ENCODE data around the gene HMGN4.

Gene HMGN4

DNA sequence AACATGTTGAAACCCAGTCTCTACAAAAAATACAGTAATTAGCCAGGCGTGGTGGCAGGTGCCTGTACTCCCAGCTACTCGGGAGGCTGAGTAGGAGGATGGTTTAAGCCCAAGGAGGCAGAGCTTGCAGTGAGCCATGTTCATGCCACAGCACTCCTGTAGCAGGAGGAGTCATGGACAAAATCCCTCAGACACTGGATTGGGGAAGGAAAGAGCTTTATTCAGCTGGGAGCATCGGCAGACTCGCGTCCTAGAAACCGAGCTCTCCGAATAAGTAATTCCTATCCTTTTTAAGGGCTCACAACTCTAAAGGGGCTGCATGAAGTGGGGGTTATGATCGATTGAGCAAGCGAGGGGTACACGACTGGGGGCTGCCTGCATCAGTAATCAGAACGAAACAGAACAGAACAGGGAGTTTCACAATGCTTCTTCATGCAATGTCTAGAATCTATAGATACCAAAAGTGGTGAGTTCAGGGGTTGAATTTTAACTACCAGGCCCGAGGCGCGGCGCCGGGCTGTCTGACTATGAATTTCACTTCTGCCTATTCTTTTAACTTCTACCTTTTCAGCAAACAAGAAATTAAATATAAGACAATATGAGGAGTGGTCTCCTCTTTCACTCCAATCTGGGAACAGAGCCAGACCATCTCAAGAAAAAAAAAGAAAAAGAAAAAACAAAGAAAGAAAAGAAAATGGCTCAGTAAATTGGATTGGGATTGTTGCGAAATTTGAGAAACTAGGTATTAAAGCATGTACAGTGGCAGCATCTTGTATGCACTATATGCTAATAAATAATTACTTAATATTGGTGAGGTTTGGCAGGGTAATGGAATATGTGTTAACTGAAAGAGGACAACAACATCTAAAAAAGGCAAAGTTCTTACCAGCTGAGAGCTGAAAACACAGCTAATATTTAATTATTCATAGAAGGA lies 23.6 kb downstream of the HMGN4 start:
- H3K4me2 ChIP-seq (ENCODE audit: low read length): no peak overlapping the region
- H2BK120ac ChIP-seq (ENCODE audit: insufficient read depth, low read length, poor library complexity): no peak overlapping the region
- no peak overlapping the region for H3K9ac ChIP-seq (ENCODE audit: low read length)
- no peak for DNase-seq
- no peaks in the 10 kb centered on the region for H3K27me3 ChIP-seq (ENCODE audit: insufficient read depth, low read length)
- no peaks in the 10 kb centered on the region for H3K4me1 ChIP-seq (ENCODE audit: control insufficient read depth in 1 of 2, insufficient read depth in 2 of 2, low read length in 2 of 2)
- no peak overlapping the region for H3K4me3 ChIP-seq (ENCODE audit: low read depth, low read length)
- no peak overlapping the region for H3K23ac ChIP-seq (ENCODE audit: low read length)
- WGBS (ENCODE audit: extremely low coverage, insufficient coverage, insufficient read length): no CpG with 5 or more reads among the region's 17 CpGs
- H3K36me3 ChIP-seq (ENCODE audit: control insufficient read depth in 1 of 2, insufficient read depth in 2 of 2, low read length in 2 of 2): no peaks in the 10 kb centered on the region
- H3K79me1 ChIP-seq (ENCODE audit: low read length): no peaks in the 10 kb centered on the region
- no peak overlapping the region for H2BK5ac ChIP-seq (ENCODE audit: low read depth, low read length, poor library complexity)
- H4K8ac ChIP-seq (ENCODE audit: low read depth, low read length): no peak overlapping the region
- H3K4ac ChIP-seq (ENCODE audit: low read depth, low read length): no peak overlapping the region
- no peak overlapping the region for H2BK12ac ChIP-seq (ENCODE audit: low read length)
- no peak overlapping the region for H4K12ac ChIP-seq (ENCODE audit: low read depth, low read length)
- no peak overlapping the region for H3K27ac ChIP-seq (ENCODE audit: low read depth, low read length)
- H3K18ac ChIP-seq (ENCODE audit: low read length): no peak overlapping the region
- H3K79me2 ChIP-seq (ENCODE audit: control insufficient read depth, insufficient read depth, low read length, poor library complexity): no peaks in the 10 kb centered on the region
- peaks cover 5% of the 10 kb centered on the region for H3K9me3 ChIP-seq (ENCODE audit: insufficient read depth, low read depth, low read length)
- H2AFZ ChIP-seq (ENCODE audit: insufficient read depth, low read length, poor library complexity): no peak overlapping the region
- no peak overlapping the region for H3K14ac ChIP-seq (ENCODE audit: low read length)
- H2AK5ac ChIP-seq (ENCODE audit: low read length): no peak overlapping the region
- H4K91ac ChIP-seq (ENCODE audit: low read depth, low read length): no peak overlapping the region

- Histone ChIP-seq H2BK5ac (ENCODE audit: low read depth, low read length, poor library complexity) (no peak overlapping the region), H3K23ac (ENCODE audit: low read length) (no peak overlapping the region), H3K79me1 (ENCODE audit: low read length) (no peaks in the 10 kb centered on the region), H4K8ac (ENCODE audit: low read depth, low read length) (no peak overlapping the region), H3K4me3 (ENCODE audit: low read depth, low read length) (no peak overlapping the region), H3K36me3 (ENCODE audit: control insufficient read depth in 1 of 2, insufficient read depth in 2 of 2, low read length in 2 of 2) (no peaks in the 10 kb centered on the region), H2AK5ac (ENCODE audit: low read length) (no peak overlapping the region), H3K4me1 (ENCODE audit: control insufficient read depth in 1 of 2, insufficient read depth in 2 of 2, low read length in 2 of 2) (no peaks in the 10 kb centered on the region), H3K9me3 (ENCODE audit: insufficient read depth, low read depth, low read length) (peaks cover 5% of the 10 kb centered on the region), H2BK120ac (ENCODE audit: insufficient read depth, low read length, poor library complexity) (no peak overlapping the region), H3K4ac (ENCODE audit: low read depth, low read length) (no peak overlapping the region), H4K12ac (ENCODE audit: low read depth, low read length) (no peak overlapping the region), H3K27ac (ENCODE audit: low read depth, low read length) (no peak overlapping the region), H3K79me2 (ENCODE audit: control insufficient read depth, insufficient read depth, low read length, poor library complexity) (no peaks in the 10 kb centered on the region), H3K9ac (ENCODE audit: low read length) (no peak overlapping the region), H4K91ac (ENCODE audit: low read depth, low read length) (no peak overlapping the region), H3K14ac (ENCODE audit: low read length) (no peak overlapping the region), H3K27me3 (ENCODE audit: insufficient read depth, low read length) (no peaks in the 10 kb centered on the region), H3K18ac (ENCODE audit: low read length) (no peak overlapping the region), H2BK12ac (ENCODE audit: low read length) (no peak overlapping the region), H2AFZ (ENCODE audit: insufficient read depth, low read length, poor library complexity) (no peak overlapping the region), H3K4me2 (ENCODE audit: low read length) (no peak overlapping the region)
- DNase-seq: no peak
- WGBS (ENCODE audit: extremely low coverage, insufficient coverage, insufficient read length): no CpG with 5 or more reads among the region's 6 CpGs
Observed at GRCh38 chr6:26563488-26563887, 25.3 kb downstream of the HMGN4 start.

GRCh38 chr6:26568601-26569432 lies 30.7 kb downstream of the HMGN4 start:
- Histone ChIP-seq H3K4ac (ENCODE audit: low read depth, low read length) (no peak overlapping the region), H4K91ac (ENCODE audit: low read depth, low read length) (no peak overlapping the region), H4K12ac (ENCODE audit: low read depth, low read length) (no peak overlapping the region), H3K23ac (ENCODE audit: low read length) (no peak overlapping the region), H3K4me1 (ENCODE audit: control insufficient read depth in 1 of 2, insufficient read depth in 2 of 2, low read length in 2 of 2) (peaks cover 0 to 2% of the 10 kb centered on the region in 2 experiments), H3K27ac (ENCODE audit: low read depth, low read length) (no peak overlapping the region), H3K4me2 (ENCODE audit: low read length) (peak overlapping the region; percentile 72), H3K9me3 (ENCODE audit: insufficient read depth, low read depth, low read length) (peaks cover 2% of the 10 kb centered on the region), H4K8ac (ENCODE audit: low read depth, low read length) (no peak overlapping the region), H2AK5ac (ENCODE audit: low read length) (no peak overlapping the region), H3K18ac (ENCODE audit: low read length) (no peak overlapping the region), H2BK5ac (ENCODE audit: low read depth, low read length, poor library complexity) (no peak overlapping the region), H3K27me3 (ENCODE audit: insufficient read depth, low read length) (no peaks in the 10 kb centered on the region), H3K79me1 (ENCODE audit: low read length) (no peaks in the 10 kb centered on the region), H3K9ac (ENCODE audit: low read length) (no peak overlapping the region), H3K79me2 (ENCODE audit: control insufficient read depth, insufficient read depth, low read length, poor library complexity) (no peaks in the 10 kb centered on the region), H3K14ac (ENCODE audit: low read length) (no peak overlapping the region), H2BK12ac (ENCODE audit: low read length) (no peak overlapping the region), H2BK120ac (ENCODE audit: insufficient read depth, low read length, poor library complexity) (no peak overlapping the region), H3K4me3 (ENCODE audit: low read depth, low read length) (peak overlapping the region; percentile 69), H3K36me3 (ENCODE audit: control insufficient read depth in 1 of 2, insufficient read depth in 2 of 2, low read length in 2 of 2) (no peaks in the 10 kb centered on the region), H2AFZ (ENCODE audit: insufficient read depth, low read length, poor library complexity) (peak overlapping the region; percentile 56)
- DNase-seq: peak; percentile 96 to 100
- WGBS (ENCODE audit: extremely low coverage, insufficient coverage, insufficient read length): no CpG with 5 or more reads among the region's 34 CpGs

DNA sequence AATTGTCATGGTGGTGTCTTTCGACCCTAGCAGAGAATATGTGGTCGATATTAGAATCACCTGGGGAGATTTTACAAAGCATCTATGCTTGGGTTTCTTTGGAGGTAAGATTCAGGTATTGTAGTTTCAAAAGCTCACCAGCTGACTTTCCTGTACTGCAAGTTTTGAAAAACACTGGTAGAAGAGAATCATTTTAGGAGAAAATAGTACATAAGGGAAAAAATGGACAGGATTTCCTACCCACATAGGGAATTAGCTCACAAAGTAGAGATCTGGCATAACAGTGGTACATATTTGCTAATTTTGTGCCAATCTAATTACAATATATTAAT lies 31.2 kb downstream of the HMGN4 start:
- H4K12ac ChIP-seq (ENCODE audit: low read depth, low read length): no peak overlapping the region
- peak overlapping the region; percentile 72 for H3K4me2 ChIP-seq (ENCODE audit: low read length)
- H3K4ac ChIP-seq (ENCODE audit: low read depth, low read length): no peak overlapping the region
- no peak overlapping the region for H4K91ac ChIP-seq (ENCODE audit: low read depth, low read length)
- DNase-seq: peak; percentile 30 to 77
- no peak overlapping the region for H2BK5ac ChIP-seq (ENCODE audit: low read depth, low read length, poor library complexity)
- peaks cover 2% of the 10 kb centered on the region for H3K9me3 ChIP-seq (ENCODE audit: insufficient read depth, low read depth, low read length)
- H2BK120ac ChIP-seq (ENCODE audit: insufficient read depth, low read length, poor library complexity): no peak overlapping the region
- H3K79me2 ChIP-seq (ENCODE audit: control insufficient read depth, insufficient read depth, low read length, poor library complexity): no peaks in the 10 kb centered on the region
- H3K36me3 ChIP-seq (ENCODE audit: control insufficient read depth in 1 of 2, insufficient read depth in 2 of 2, low read length in 2 of 2): no peaks in the 10 kb centered on the region
- H3K27ac ChIP-seq (ENCODE audit: low read depth, low read length): no peak overlapping the region
- H3K18ac ChIP-seq (ENCODE audit: low read length): no peak overlapping the region
- H3K27me3 ChIP-seq (ENCODE audit: insufficient read depth, low read length): no peaks in the 10 kb centered on the region
- no peak overlapping the region for H3K9ac ChIP-seq (ENCODE audit: low read length)
- peaks cover 0 to 2% of the 10 kb centered on the region in 2 experiments for H3K4me1 ChIP-seq (ENCODE audit: control insufficient read depth in 1 of 2, insufficient read depth in 2 of 2, low read length in 2 of 2)
- no peak overlapping the region for H2BK12ac ChIP-seq (ENCODE audit: low read length)
- H3K79me1 ChIP-seq (ENCODE audit: low read length): no peaks in the 10 kb centered on the region
- H4K8ac ChIP-seq (ENCODE audit: low read depth, low read length): no peak overlapping the region
- H3K14ac ChIP-seq (ENCODE audit: low read length): no peak overlapping the region
- no peak overlapping the region for H3K23ac ChIP-seq (ENCODE audit: low read length)
- H2AK5ac ChIP-seq (ENCODE audit: low read length): no peak overlapping the region
- WGBS (ENCODE audit: extremely low coverage, insufficient coverage, insufficient read length): no CpG with 5 or more reads among the region's 2 CpGs
- no peak overlapping the region for H2AFZ ChIP-seq (ENCODE audit: insufficient read depth, low read length, poor library complexity)
- no peak overlapping the region for H3K4me3 ChIP-seq (ENCODE audit: low read depth, low read length)

Measured in trophoblast cell (in vitro differentiated cells and primary cell).